Activated CD4-positive, CD25-positive, alpha-beta regulatory T cell treated with anti-CD3 and anti-CD28 coated beads, Interleukin-2, amount 50 U/mL, for 16 hours (primary cell): ENCODE results near the gene TUBA1B.
"Not testable (repeated sequence)": the region's sequence is repeated elsewhere in the genome, so short reads cannot be mapped to it uniquely, and the experiment has no call there.

ENCODE experiments used
- DNase-seq: peaks from one replicate; pipeline ENCODE4 v3.0.0-alpha.2; 2020; ENCODE audit warnings: low read depth, low spot score

The TUBA1B gene

GRCh38 chr12:49131051-49131893, at the start of gene TUBA1B:
Gene TUBA1B (minus strand): TSS chr12:49131395. CDS start chr12:49131300, 95 bp downstream.
- DNase-seq: peak; percentile 75

- DNase-seq: no peak
Observed at GRCh38 chr12:49174218-49174617, 43.0 kb upstream of the TUBA1B start.

- DNase-seq: no peak
Observed at GRCh38 chr12:49170924-49171323, 39.7 kb upstream of the TUBA1B start.

GRCh38 chr12:49165114-49165513, 33.9 kb upstream of the TUBA1B start:
- DNase-seq: no peak

- DNase-seq: not testable (repeated sequence)
Observed at GRCh38 chr12:49161901-49162300, 30.7 kb upstream of the TUBA1B start.

- no peak for DNase-seq
Observed at GRCh38 chr12:49161092-49161795, 30.0 kb upstream of the TUBA1B start.

- no peak for DNase-seq
Observed at GRCh38 chr12:49160399-49160798, 29.2 kb upstream of the TUBA1B start.

- no peak for DNase-seq
Observed at GRCh38 chr12:49154221-49154620, 23.0 kb upstream of the TUBA1B start.

- no peak for DNase-seq
Observed at GRCh38 chr12:49147384-49147783, 16.2 kb upstream of the TUBA1B start.

GRCh38 chr12:49146406-49146805, 15.2 kb upstream of the TUBA1B start:
- DNase-seq: no peak

- DNase-seq: no peak
Observed at GRCh38 chr12:49144384-49144783, 13.2 kb upstream of the TUBA1B start.

- no peak for DNase-seq
Observed at GRCh38 chr12:49138999-49139398, 7.8 kb upstream of the TUBA1B start.

- DNase-seq: no peak
Observed at GRCh38 chr12:49138587-49138986, 7.4 kb upstream of the TUBA1B start.

GRCh38 chr12:49137476-49137875, 6.3 kb upstream of the TUBA1B start:
- no peak for DNase-seq

GRCh38 chr12:49136997-49137396, 5.8 kb upstream of the TUBA1B start:
- DNase-seq: not testable (repeated sequence)

GRCh38 chr12:49133590-49133989, 2.4 kb upstream of the TUBA1B start:
- DNase-seq: no peak

GRCh38 chr12:49133014-49133413, 1.8 kb upstream of the TUBA1B start:
- no peak for DNase-seq

- DNase-seq: no peak
Observed at GRCh38 chr12:49131894-49132461, 783 bp upstream of the TUBA1B start.

GRCh38 chr12:49130151-49131050, 794 bp downstream of the TUBA1B start:
- DNase-seq: peak; percentile 84

- DNase-seq: no peak
Observed at GRCh38 chr12:49129332-49130150, 1.7 kb downstream of the TUBA1B start.

- DNase-seq: not testable (repeated sequence)
Observed at GRCh38 chr12:49127971-49128370, 3.2 kb downstream of the TUBA1B start.
